ENCODE data around the gene UHMK1. TPM values are rescaled to one million over a fixed set of nuclear protein-coding genes. Genes with fewer than 3 reads are reported as not detected.
"Not testable (repeated sequence)": the region's sequence is repeated elsewhere in the genome, so short reads cannot be mapped to it uniquely, and the experiment has no call there.

The UHMK1 gene
- total RNA-seq, 2 donors from 2014 or later, result 63.2 to 78.9 TPM

DNA sequence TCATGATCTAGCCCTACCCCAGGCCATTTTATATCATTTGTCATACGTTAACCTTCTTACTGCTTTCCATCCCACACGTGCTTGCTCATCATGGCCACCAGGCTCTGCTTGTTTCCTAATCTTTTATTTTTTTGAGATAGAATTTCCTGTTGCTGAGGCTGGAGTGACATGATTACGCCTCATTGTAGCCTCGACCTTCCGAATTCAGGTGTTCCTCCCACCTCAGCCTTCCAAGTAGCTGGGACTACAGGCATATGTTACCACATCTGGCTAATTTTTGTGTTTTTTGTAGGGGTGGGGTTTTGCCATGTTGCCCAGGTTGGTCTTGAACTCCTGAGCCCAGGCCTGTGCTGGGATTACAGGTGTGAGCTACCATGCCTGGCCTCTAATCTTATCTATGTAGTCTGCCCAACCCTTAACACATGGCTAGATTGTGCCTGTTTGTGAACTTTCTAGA lies 67.2 kb downstream of the UHMK1 start:
- H3K27me3 Mint-ChIP-seq, result no peaks in the 10 kb centered on the region
- no peak for ATAC-seq
- H3K36me3 Mint-ChIP-seq, result peaks cover 25% of the 10 kb centered on the region
- DNase-seq (ENCODE audit: low spot score), result no peak
- H3K4me3 Mint-ChIP-seq, result peak overlapping the region; percentile 23
- peaks cover 40 to 67% of the 10 kb centered on the region in 2 donors for H3K4me1 Mint-ChIP-seq (ENCODE audit: low read depth in 2 of 2)
- H3K9me3 Mint-ChIP-seq, result no peaks in the 10 kb centered on the region
- H3K27ac Mint-ChIP-seq, result peak overlapping the region; percentile 3 to 12

DNA sequence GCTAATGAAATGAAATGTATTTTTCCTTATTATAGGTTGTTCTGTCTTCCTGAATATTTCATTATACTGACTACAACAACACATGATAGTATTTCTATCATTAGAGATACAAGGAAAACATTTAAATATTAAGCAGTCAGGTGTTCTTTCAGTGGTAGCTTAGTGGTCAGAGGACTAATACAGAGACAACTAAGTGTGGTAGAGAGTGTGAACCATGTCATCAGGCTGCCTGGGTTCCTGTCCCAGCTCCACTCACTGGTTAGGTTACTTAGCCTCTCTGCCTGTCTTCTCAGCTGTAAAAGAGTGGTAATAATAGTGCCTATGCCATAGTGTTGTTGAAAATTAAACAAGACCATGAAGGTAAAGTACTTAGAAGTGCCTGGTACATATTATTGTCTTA lies 67.8 kb downstream of the UHMK1 start:
- Mint-ChIP-seq H3K4me3 (peak overlapping the region; percentile 23), H3K9me3 (no peaks in the 10 kb centered on the region), H3K27me3 (no peaks in the 10 kb centered on the region), H3K4me1 (ENCODE audit: low read depth in 2 of 2) (peaks cover 36 to 65% of the 10 kb centered on the region in 2 donors), H3K36me3 (peaks cover 25% of the 10 kb centered on the region), H3K27ac (peak overlapping the region; percentile 3 to 12)
- peak; percentile 62 for DNase-seq (ENCODE audit: low spot score)
- peak in 1 of 2 donors; percentile 25 for ATAC-seq

DNA sequence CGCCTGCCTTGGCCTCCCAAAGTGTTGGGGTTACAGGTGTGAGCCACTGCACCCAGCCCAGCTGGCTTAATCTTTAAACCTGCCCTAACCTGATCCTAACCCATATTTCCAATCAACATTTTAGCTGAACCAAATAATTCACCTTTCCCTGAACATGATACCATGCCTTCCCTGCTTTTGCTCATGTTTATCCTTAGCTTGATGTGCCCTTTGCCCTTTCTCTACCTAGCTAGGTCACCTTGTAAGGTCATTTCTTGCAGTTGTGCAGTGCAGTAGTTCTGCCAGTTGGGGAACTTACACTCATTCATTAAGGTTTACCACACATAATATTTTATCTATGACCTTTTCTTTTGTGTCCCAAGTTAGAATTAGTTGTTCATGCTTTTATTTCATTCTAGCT lies 69.3 kb downstream of the UHMK1 start:
- ATAC-seq (no peak), DNase-seq (ENCODE audit: low spot score) (no peak)
- no peak overlapping the region for H3K4me3 Mint-ChIP-seq
- H3K4me1 Mint-ChIP-seq (ENCODE audit: low read depth in 2 of 2), result peaks cover 35 to 59% of the 10 kb centered on the region in 2 donors
- H3K36me3 Mint-ChIP-seq, result peaks cover 25% of the 10 kb centered on the region
- H3K27me3 Mint-ChIP-seq, result no peaks in the 10 kb centered on the region
- no peak overlapping the region for H3K27ac Mint-ChIP-seq
- H3K9me3 Mint-ChIP-seq, result no peaks in the 10 kb centered on the region

DNA sequence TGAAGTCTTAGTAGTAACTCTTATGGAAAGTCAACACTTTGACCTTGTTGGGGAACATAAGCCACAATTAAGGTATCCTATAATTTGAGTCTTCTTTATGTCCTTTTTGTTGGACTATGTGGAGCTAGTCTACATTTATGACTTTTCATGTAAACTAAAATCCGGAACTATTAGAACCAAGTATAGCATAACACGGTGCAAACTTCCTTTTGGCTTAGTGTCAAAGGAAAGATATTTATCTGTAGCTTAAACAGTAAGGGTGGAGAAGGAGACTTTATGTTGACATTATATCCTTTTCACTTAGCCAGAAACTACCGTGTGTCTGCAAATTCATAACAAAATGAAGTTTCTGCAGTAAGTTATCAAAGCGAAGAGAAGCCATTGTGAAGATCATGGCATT lies 71.2 kb downstream of the UHMK1 start:
- no peak for DNase-seq (ENCODE audit: low spot score)
- ATAC-seq, result no peak
- no peaks in the 10 kb centered on the region for H3K27me3 Mint-ChIP-seq
- peaks cover 30 to 55% of the 10 kb centered on the region in 2 donors for H3K4me1 Mint-ChIP-seq (ENCODE audit: low read depth in 2 of 2)
- H3K27ac Mint-ChIP-seq, result no peak overlapping the region
- H3K36me3 Mint-ChIP-seq, result peaks cover 25% of the 10 kb centered on the region
- H3K9me3 Mint-ChIP-seq, result no peaks in the 10 kb centered on the region
- H3K4me3 Mint-ChIP-seq, result no peak overlapping the region

DNA sequence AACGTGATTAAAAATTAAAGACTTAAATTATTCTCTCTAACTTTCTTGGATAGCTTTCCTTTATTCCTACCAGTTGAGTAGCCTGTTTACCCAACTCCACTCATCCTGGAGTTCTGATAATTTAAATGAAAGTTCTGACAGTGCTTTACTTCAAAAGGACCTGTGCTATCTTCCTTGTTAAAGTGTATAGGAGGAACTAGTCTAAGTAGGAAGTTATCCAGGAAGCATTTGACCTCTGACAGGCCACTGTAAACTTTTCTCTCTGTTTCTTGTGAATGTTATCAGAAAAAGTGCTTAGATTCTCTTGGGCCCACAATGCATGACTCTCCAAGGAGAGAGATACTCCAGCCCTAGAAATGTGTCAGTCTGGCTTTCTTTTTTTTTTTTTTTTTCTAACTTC lies 73.1 kb downstream of the UHMK1 start:
- H3K4me3 Mint-ChIP-seq, result no peak overlapping the region
- H3K9me3 Mint-ChIP-seq, result no peaks in the 10 kb centered on the region
- peaks cover 25% of the 10 kb centered on the region for H3K36me3 Mint-ChIP-seq
- DNase-seq (ENCODE audit: low spot score) (no peak), ATAC-seq (no peak)
- H3K27ac Mint-ChIP-seq, result no peak overlapping the region
- no peaks in the 10 kb centered on the region for H3K27me3 Mint-ChIP-seq
- peaks cover 15 to 39% of the 10 kb centered on the region in 2 donors for H3K4me1 Mint-ChIP-seq (ENCODE audit: low read depth in 2 of 2)

DNA sequence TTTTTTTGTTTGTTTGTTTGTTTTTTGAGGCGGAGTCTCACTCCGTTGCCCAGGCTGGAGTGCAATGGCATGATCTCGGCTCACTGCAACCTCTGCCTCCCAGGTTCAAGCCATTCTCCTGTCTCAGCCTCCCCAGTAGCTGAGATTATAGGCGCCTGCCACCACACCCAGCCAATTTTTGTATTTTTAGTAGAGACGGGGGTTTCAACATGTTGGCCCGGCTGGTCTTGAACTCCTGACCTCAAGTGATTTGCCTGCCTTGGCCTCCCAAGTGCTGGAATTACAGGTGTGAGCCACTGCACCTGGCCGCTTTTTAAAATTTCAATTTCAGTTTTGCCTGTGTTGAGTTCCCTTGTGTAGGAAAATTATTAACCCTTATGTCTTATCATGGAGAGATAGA lies 73.5 kb downstream of the UHMK1 start:
- DNase-seq (ENCODE audit: low spot score); H3K27ac Mint-ChIP-seq; H3K9me3 Mint-ChIP-seq; H3K4me3 Mint-ChIP-seq; H3K27me3 Mint-ChIP-seq; ATAC-seq: not testable (repeated sequence)
- H3K36me3 Mint-ChIP-seq, result peaks cover 25% of the 10 kb centered on the region
- peaks cover 15 to 36% of the 10 kb centered on the region in 2 donors for H3K4me1 Mint-ChIP-seq (ENCODE audit: low read depth in 2 of 2)

DNA sequence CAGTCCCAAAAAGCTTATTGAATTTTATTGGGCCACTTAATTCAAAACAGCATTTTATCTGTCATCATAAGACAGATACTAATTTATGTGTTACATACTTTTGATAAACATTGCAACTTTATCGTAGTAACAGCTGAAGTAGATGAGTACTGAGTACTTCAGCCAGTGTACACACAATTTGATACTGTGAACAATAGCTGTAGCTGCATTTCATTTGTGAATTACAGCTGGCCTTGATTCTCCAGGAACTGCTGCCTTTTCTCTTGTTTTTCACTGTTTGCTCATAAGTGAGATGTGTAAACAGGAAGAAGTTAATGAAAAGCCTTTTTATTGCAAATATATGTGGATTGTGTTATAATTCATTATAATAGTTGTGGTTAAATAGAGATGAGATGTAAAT lies 74.1 kb downstream of the UHMK1 start:
- Mint-ChIP-seq H3K4me1 (ENCODE audit: low read depth in 2 of 2) (peaks cover 15 to 35% of the 10 kb centered on the region in 2 donors), H3K27me3 (no peaks in the 10 kb centered on the region), H3K9me3 (no peaks in the 10 kb centered on the region), H3K27ac (no peak overlapping the region), H3K36me3 (peaks cover 22% of the 10 kb centered on the region), H3K4me3 (no peak overlapping the region)
- DNase-seq (ENCODE audit: low spot score), result no peak
- no peak for ATAC-seq

DNA sequence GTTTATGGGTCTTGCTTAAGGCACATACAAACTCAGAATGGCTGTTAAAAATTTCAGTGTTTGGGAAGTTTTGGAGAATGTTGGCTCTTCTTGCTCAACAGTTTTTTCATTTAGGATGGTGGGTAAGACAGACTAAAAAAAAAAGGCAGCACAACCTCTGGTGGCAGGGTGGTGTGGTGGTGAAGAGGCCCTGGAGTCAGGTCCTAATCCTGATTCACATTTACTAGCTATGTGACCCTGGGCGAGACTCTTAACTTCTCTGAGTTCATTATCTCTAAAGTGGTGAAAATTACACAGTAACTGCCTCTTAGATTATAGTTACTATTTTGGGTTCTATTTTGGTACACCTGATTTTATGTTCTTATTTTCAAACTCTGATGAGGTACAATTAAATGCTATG lies 75.5 kb downstream of the UHMK1 start:
- DNase-seq (ENCODE audit: low spot score) (no peak), ATAC-seq (no peak)
- H3K9me3 Mint-ChIP-seq, result no peaks in the 10 kb centered on the region
- no peak overlapping the region for H3K4me3 Mint-ChIP-seq
- peaks cover 12% of the 10 kb centered on the region for H3K36me3 Mint-ChIP-seq
- H3K4me1 Mint-ChIP-seq (ENCODE audit: low read depth in 2 of 2), result peaks cover 12 to 25% of the 10 kb centered on the region in 2 donors
- H3K27ac Mint-ChIP-seq, result no peak overlapping the region
- no peaks in the 10 kb centered on the region for H3K27me3 Mint-ChIP-seq

DNA sequence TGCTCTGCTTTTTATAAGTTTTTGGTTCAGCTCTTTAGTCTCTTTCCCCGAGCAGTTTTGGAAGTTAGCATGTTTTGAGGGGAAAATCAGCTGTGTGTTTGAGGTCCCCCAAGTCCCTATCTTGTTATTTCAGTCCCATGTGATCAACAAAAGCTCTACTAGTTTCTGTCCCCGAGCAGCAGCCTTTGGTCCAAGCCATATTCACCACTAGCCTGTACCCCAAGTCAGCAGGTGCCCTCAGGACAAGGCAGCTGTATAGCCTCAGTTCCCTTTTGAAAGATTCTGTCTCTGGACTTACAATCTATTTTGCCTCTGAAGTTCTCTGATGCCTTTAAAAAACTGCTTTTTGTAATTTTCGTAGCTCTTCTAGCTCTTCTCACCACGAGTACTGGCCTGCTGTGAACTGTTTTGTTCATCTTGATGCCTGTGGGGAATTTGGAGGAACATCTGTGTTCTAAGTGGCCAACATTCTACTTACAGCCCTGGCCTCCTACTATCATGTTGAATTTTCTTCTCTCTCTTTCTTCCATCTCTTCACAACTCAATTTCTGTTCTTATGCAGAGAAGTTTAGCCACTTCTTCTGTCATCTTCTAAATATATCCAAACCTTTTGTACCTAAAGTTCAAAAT lies 80.6 kb downstream of the UHMK1 start:
- peaks cover 19% of the 10 kb centered on the region for H3K36me3 Mint-ChIP-seq
- H3K4me1 Mint-ChIP-seq (ENCODE audit: low read depth in 2 of 2), result peaks cover 3% of the 10 kb centered on the region in 2 donors
- H3K9me3 Mint-ChIP-seq, result no peaks in the 10 kb centered on the region
- no peaks in the 10 kb centered on the region for H3K27me3 Mint-ChIP-seq
- H3K27ac Mint-ChIP-seq, result no peak overlapping the region
- ATAC-seq (no peak), DNase-seq (ENCODE audit: low spot score) (no peak)
- H3K4me3 Mint-ChIP-seq, result no peak overlapping the region

DNA sequence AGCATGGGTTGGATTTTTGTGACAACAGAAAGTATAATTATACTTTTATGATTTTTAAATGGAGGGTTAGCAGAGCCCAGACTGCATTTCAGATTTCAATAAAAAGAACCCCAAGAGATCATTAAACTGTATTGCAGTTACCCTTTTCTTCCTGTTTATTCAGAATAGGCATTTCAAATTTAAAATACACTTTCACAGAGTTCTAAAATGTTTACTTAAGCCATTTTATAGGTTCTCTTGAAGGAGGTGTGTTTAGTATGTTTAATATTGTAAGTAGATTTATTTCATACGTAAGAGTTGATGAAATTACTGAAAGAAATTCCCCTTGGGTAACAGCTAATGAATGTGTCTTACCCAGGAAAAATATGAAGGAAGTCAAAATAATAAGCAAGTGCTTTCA lies 81.3 kb downstream of the UHMK1 start:
- ATAC-seq (no peak), DNase-seq (ENCODE audit: low spot score) (no peak)
- peaks cover 0 to 3% of the 10 kb centered on the region in 2 donors for H3K4me1 Mint-ChIP-seq (ENCODE audit: low read depth in 2 of 2)
- peaks cover 19% of the 10 kb centered on the region for H3K36me3 Mint-ChIP-seq
- H3K27ac Mint-ChIP-seq, result no peak overlapping the region
- H3K27me3 Mint-ChIP-seq, result no peaks in the 10 kb centered on the region
- no peaks in the 10 kb centered on the region for H3K9me3 Mint-ChIP-seq
- H3K4me3 Mint-ChIP-seq, result no peak overlapping the region

Other genes with a start within 250 kb of the UHMK1 start
- gene SPATA46, start 121.0 kb upstream of the UHMK1 start, total RNA-seq, result not detected
- gene C1orf226, start 116.1 kb upstream of the UHMK1 start, total RNA-seq, result not detected
- gene SH2D1B, start 85.7 kb upstream of the UHMK1 start, total RNA-seq, result 10 to 100 TPM; 12.7 to 19.5 TPM
- 10 to 100 TPM; 24.3 to 40.8 TPM for gene UAP1, start 63.9 kb downstream of the UHMK1 start, total RNA-seq
- gene DDR2, start 134.6 kb downstream of the UHMK1 start, total RNA-seq, result 1 to 10 TPM in 1 of 2 donors, under 1 TPM in 1; 0.57 to 2.3 TPM